LHCN-M2 (cell line): ENCODE results near the gene NCAM2. TPM values are rescaled to one million over a fixed set of nuclear protein-coding genes. Genes with fewer than 3 reads are reported as not detected.

Source experiments
- DNase-seq: peaks from one replicate; pipeline ENCODE4 v3.0.0-alpha.2; 2012; ENCODE audit warnings: low read depth
- polyA plus RNA-seq: library from polyadenylated mRNA; unstranded; fragments of >200 nt; gene quantifications from one replicate; pipeline ENCODE4 v1.2.1, GENCODE V29; 2012; ENCODE audit warnings: missing spikeins
- total RNA-seq: library from RNA; depleted of rRNA; stranded (reverse); fragments of >200 nt; gene quantifications from 2 replicates; pipeline ENCODE4 v1.2.3, GENCODE V29; 2014; rRNA removed

NCAM2 gene
- 0.40 and 0.51 TPM in 2 replicates for total RNA-seq
- 0.18 TPM for polyA plus RNA-seq

DNA sequence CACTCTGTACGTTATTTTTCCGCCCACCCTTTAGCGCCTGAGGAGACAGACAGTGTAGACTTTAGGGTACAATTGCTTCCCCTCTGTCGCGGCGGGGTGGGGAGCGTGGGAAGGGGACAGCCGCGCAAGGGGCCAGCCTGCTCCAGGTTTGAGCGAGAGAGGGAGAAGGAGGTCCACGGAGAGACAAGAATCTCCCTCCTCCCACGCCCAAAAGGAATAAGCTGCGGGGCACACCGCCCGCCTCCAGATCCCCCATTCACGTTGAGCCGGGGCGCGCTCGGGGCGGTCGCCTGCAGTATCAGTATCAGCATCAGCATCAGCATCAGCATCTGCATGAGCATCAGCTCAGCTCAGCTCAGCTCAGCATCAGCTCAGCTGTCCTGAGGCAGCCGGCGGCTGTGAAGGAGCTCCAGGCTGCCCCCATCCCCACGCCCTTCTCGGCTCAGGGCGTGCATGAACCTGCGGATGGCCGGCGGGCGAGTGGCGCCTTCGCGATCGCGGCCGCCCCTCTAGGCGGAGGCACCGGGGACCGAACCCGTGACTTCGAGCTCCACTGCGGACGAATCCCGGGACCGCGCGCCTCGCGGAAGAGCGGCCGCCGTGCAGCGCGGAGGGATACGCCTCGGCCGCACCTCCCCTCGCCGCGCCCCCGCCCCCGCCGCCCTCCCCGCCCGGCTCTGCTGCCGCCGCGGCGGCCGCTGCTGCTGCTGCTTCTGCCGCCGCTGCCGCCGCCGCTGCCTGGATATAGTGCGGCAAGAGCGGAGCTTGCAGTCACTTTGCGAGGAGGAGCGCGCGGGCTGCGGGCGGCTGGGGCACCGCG lies at the start of gene NCAM2:
NCAM2 (plus strand) TSS at position 774 of the 820 bp plus-strand sequence.
- DNase-seq = peak; percentile 54

GRCh38 chr21:20949884-20950283 lies 48.3 kb upstream of the NCAM2 start:
- DNase-seq = no peak

DNA sequence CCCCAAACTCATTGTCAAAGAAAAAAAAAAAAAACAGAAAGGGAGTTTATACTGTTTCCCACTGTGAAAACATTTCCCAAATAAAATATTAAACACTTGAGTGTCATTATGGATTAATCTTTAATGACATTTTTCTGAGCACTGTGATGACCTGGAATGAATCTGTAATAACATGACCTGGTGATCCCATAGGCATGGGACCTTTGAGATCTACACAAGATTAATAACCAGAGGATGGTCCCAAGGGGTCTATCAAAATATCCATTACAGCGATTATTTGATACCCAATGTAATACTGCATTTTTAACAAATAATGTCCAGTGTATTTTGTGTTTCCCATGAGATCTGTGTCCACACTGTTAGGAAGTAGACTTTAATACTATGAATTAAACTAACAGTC lies 32.4 kb upstream of the NCAM2 start:
- DNase-seq = no peak

DNA sequence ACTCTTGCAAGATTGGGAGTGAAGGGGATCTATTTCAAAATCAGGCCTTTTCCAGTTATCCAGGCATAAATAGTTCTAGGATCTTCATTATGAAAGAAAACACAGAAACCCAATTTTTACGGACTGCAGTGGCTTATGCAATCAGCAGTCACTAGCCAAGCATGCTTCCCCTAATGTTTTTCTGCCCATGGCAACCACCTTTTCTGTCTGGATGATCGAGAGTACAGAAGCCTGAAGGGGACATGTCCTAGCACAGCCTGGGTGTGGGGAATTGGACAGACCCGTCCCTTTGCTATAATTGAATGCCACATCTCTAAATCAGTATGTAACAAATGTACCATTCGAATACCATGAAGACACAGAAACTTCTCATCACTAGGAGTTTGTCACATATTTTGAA lies 29.8 kb upstream of the NCAM2 start:
- DNase-seq = no peak

GRCh38 chr21:20970691-20971090 lies 27.5 kb upstream of the NCAM2 start:
- DNase-seq = no peak

- DNase-seq = peak; percentile 27
Observed at GRCh38 chr21:20971296-20971921, 26.8 kb upstream of the NCAM2 start.

GRCh38 chr21:20994790-20995189 lies 3.4 kb upstream of the NCAM2 start:
- no peak for DNase-seq

GRCh38 chr21:20996421-20997310 lies 1.5 kb upstream of the NCAM2 start:
- DNase-seq = peak; percentile 21

DNA sequence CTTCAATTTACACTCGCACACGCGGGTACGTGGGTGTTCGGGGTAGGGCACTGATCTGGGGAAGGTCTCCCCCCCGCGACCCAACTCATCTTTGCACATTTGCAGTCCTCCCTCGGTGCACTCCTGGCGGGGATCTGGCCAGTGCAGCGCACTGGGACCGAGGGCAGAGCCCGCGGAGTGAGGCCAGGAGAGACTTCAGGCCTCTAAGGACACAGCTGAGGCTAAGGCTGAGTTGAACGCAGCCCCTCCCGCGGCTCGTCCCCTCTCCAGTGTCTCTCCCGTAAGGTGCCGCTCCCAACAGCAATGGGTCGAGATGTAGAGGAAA lies 936 bp upstream of the NCAM2 start:
- DNase-seq = no peak

DNA sequence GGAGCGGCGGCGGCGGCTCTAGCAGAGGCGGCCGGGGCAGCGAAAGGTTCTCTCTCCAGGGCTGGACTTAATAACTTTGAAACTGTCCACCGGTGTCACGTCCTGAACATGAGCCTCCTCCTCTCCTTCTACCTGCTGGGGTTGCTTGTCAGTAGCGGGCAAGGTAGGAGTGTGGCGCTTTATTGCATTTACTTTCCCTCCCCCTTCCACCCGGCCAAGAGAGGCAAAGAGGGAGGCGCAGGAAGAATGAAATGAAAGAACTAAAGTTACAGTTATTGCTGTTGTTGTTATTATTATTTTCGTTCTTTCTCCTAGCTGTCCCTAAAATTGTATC lies 214 bp downstream of the NCAM2 start:
- no peak for DNase-seq

DNA sequence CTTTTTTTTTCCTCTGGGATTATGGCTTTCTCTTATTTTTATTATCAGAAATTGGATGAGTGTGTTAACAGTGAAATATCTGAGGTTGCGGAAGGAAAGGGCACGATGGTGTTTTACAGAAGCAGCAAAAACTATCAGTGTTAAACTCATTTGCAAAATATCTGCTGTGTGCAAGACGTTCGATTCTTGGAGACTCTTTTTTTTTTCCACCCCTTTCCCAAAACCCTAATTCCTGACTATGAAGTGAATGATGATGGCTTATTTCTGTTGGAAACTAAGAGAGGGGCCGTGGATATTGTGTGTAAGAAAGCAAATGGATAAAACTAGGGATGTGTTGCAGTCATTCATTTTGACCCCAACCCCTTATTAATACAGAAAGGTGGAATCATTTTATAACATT lies 677 bp downstream of the NCAM2 start:
- DNase-seq = no peak

GRCh38 chr21:20999659-21000058 lies 1.4 kb downstream of the NCAM2 start:
- peak; percentile 45 for DNase-seq

DNA sequence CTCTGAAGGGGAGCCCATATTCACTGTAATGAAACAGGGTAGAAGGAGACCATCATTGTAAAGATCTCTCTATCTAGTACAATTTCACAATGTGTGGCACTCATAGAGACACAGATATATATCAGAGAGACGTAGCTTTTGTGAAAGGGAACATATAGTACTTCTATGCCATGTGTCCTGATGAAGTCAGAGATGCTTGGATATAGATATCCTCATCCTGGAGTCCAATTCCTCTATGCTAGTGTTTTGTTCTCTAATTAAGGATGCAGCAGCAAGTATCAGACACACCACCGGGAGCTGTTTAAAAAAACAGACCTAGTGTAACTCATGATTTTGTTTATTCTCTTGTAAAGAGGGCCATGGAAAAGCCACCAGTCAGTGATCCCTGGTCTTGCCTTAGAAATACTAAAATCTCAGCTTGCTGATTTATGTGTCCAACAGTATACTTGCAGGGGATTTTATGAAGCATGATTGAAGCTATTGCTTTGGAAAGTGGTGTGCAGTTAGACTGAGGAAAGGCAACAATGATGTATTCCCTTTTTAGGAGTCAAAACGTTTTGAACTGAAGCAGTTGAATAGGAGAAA lies 2.5 kb downstream of the NCAM2 start:
- DNase-seq = no peak

DNA sequence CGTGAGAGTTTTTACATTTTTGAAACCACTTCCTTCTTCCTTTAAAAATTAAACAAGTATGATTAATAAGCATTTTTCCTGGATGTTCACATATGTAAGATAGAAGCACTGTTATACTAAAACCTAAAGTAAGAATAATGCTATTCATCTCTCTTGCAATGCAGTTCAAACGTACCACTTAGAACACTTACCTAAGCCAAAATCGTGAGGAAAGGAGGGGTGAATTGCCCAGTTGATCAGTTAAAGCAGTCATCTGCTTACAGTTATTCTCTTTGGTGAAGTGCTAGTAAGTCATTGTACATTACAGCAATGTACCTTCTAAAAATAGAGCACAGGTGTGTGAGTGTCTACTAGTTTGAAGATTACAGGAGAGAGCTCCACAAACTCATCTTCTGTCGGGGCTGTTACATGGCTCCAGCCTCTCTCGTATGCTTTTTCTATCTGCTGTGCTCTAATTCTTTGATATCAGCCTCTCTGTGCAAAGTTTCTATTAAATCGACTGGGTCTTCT lies 3.4 kb downstream of the NCAM2 start:
- DNase-seq = no peak

DNA sequence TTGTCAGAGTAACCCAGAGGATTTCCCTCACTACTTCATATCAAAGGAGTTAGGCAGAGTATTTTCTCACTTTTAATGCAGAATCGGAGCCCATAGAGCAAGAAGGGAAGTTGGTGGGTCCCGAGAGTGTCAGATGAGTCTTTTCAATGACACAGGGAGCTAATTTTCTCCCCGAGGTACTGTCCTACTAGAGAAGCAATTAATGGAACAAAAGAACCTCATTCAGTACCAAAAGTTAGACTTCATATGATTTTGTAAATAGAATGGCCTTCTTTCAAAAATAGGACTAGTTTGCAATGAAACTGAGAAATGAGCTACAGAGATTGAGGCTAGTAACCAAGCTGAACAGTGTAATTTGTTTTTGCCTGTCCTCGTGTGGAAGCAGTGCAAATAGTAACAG lies 3.9 kb downstream of the NCAM2 start:
- no peak for DNase-seq

GRCh38 chr21:21003701-21004100 lies 5.5 kb downstream of the NCAM2 start:
- peak; percentile 53 for DNase-seq

DNA sequence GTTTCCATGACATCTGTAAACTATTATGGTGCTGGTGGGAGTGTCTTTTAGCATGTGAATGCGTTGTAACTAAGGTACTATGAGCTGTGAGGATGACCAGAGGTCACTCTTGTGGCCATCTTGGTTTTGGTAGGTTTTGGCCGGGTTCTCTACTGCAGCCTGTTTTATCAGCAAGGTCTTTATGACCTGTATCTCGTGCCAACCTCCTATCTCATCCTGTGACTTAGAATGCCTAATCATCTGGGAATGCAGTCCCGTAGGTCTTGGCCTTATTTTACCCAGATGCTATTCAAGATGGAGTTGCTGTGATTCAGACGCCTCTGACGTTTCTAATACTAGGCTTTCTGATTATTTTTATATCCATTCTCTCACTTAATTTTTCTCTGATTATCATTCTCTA lies 9.4 kb downstream of the NCAM2 start:
- no peak for DNase-seq

DNA sequence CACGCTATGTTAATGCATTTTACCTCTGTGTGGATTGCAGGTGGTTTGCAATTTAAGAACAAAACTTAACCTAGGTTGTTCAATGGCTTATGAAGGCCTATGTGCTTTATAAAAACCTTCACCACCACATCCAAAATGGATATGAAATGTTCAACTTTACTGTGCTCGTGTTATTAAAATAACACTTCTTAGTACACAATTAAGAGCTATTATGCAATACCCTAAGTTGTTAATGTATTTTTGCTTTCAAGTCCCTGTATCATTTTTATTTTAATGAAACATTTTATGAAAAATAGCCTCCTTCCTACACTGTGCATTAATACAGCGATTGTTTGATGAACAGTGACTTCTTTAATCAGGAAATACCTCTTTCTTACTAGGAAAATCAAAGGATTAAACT lies 12.0 kb downstream of the NCAM2 start:
- no peak for DNase-seq

DNA sequence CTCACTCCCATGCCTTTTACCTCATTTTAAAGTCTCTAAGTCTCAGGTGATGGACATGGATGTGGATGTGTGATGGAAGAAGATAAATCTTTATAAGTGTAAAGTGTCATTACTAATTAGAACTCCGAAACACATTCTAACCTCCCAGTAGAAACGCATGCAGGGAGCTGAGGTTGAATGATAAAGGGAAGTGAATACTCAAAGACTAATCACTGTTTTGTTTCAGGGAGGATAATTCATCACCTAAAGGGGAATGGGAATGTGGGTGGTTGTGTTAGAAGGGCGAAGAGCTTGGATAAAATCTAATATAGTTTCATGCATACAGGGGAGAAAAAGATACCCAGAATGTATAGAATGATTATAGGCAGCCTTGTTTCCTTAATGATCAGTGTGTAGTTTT lies 12.5 kb downstream of the NCAM2 start:
- no peak for DNase-seq

GRCh38 chr21:21018821-21019220 lies 20.6 kb downstream of the NCAM2 start:
- DNase-seq = no peak

GRCh38 chr21:21019681-21020080 lies 21.5 kb downstream of the NCAM2 start:
- DNase-seq = no peak

DNA sequence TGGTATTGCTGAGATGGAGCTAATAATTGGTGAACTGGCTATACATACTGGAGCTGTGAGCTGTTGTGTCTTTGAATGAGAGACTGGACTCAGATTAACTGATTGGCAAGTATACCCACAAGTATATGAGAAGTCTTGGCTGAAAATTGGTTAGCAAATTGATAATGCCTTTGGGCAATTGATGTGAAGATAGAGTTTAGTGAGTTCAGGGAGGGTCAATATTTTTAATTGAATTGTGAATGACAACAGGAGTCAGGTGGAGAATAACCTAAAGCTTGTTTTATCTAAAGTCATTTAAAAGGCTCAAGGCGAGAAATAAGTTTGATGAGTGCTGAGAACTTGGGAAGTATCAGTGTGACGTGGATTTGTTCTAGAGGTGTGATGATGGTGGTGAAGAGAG lies 27.5 kb downstream of the NCAM2 start:
- DNase-seq = no peak
